Activated CD4-positive, alpha-beta T cell treated with anti-CD3 and anti-CD28 coated beads for 36 hours (primary cell): ENCODE data around the gene MED26. TPM values are rescaled to one million over a fixed set of nuclear protein-coding genes. Genes with fewer than 3 reads are reported as not detected.
"Not testable (repeated sequence)": the region's sequence is repeated elsewhere in the genome, so short reads cannot be mapped to it uniquely, and the experiment has no call there.

ENCODE experiments used
- ATAC-seq: fragments of 200-7000 bp; cut with Tn5 transposase; one replicate; pipeline ENCODE4 v1.10.0; 2021; ENCODE audit warnings: mild to moderate bottlenecking, moderate library complexity
- CTCF ChIA-PET: fragments of 350-600 bp; sonication (Branson Sonifier 250); formaldehyde crosslinking; loops from one replicate; lab custom pipeline; 2021; ENCODE audit warnings: antibody characterized with exemption; lab: Charles Lee
- POLR2A ChIA-PET: fragments of 350-600 bp; sonication (Branson Sonifier 250); formaldehyde crosslinking; loops from one replicate; lab custom pipeline; 2021; ENCODE audit warnings: antibody characterized with exemption, inconsistent platforms; lab: Charles Lee
- DNase-seq: peaks from one replicate; pipeline ENCODE4 v3.0.0-alpha.2; 2020
- H3K27ac Mint-ChIP-seq: one replicate; pipeline ENCODE4 v1.8.0; 2021; ENCODE audit warnings: mixed read lengths
- H3K27me3 Mint-ChIP-seq: one replicate; pipeline ENCODE4 v1.8.0; 2021; ENCODE audit warnings: mixed read lengths
- H3K36me3 Mint-ChIP-seq: one replicate; pipeline ENCODE4 v1.8.0; 2021; ENCODE audit warnings: low read depth, mixed read lengths
- H3K4me1 Mint-ChIP-seq: one replicate; pipeline ENCODE4 v1.8.0; 2021; ENCODE audit warnings: mixed read lengths
- H3K4me3 Mint-ChIP-seq: one replicate; pipeline ENCODE4 v1.8.0; 2021; ENCODE audit warnings: mild to moderate bottlenecking, moderate library complexity, mixed read lengths
- H3K9me3 Mint-ChIP-seq: one replicate; pipeline ENCODE4 v1.8.0; 2021; ENCODE audit warnings: low read depth, mixed read lengths
- intact Hi-C, 2 experiments: fragments of 100-400 bp; cut with DNase I in 1 of 2; cut with micrococcal nuclease in 1 of 2; formaldehyde crosslinking; loops; one replicate each; pipeline versions ENCODE4 v1.14.2 to v1.15.1; 2022 to 2024; cut with DNase I, micrococcal nuclease
- total RNA-seq, 2 experiments: library from RNA; stranded (reverse); gene quantifications; one replicate each; pipeline ENCODE4 v1.2.3, GENCODE V29; 2021

MED26 gene
- total RNA-seq, 2 experiments from 2014 or later, result 13.6 to 14.5 TPM

- peaks cover 4% of the 10 kb centered on the region for H3K27me3 Mint-ChIP-seq
- no peak for ATAC-seq
- H3K4me3 Mint-ChIP-seq, result peak within 1 kb of the TSS; percentile 99
- H3K36me3 Mint-ChIP-seq, result peaks cover 24% of the 10 kb centered on the region
- peak; percentile 51 for DNase-seq
- POLR2A ChIA-PET, result interaction anchor here (1.6 kb wide), 1 partner anchor 77 kb away, joined by 6 read pairs; no protein-coding TSS in a partner anchor
- peaks cover 31% of the 10 kb centered on the region for H3K4me1 Mint-ChIP-seq
- H3K9me3 Mint-ChIP-seq, result no peaks in the 10 kb centered on the region
- intact Hi-C loops, result loop anchor here (1.0 to 5.0 kb wide), 15 partner anchors 33 to 824 kb away; partner anchors contain the start of genes CHERP (in 2 of the 2), MED26 (in 2 of the 2), AP1M1 (in 1 of the 2) and BABAM1 (in 1 of the 2)
- peak within 1 kb of the TSS; percentile 94 for H3K27ac Mint-ChIP-seq
- CTCF ChIA-PET, result no interaction called here
Measured at GRCh38 chr19:16660763-16661479, 32.9 kb upstream of the MED26 start, which contains the start of gene TMEM38A. Gene TMEM38A (plus strand): TSS chr19:16661139. CDS start chr19:16661218, 79 bp downstream.

GRCh38 chr19:16659832-16660708, 32.1 kb upstream of the MED26 start, which contains the start of gene SMIM7:
Gene SMIM7 (minus strand): TSS chr19:16660144. CDS start chr19:16660110, 34 bp downstream.
- H3K27ac Mint-ChIP-seq, result peak within 1 kb of the TSS; percentile 94
- H3K4me1 Mint-ChIP-seq, result peaks cover 34% of the 10 kb centered on the region
- no peaks in the 10 kb centered on the region for H3K9me3 Mint-ChIP-seq
- POLR2A ChIA-PET, result interaction anchor here (1.5 to 1.6 kb wide), 2 partner anchors 73 to 76 kb away, joined by 4 to 6 read pairs; no protein-coding TSS in a partner anchor
- peaks cover 4% of the 10 kb centered on the region for H3K27me3 Mint-ChIP-seq
- peak; percentile 99 for ATAC-seq
- H3K36me3 Mint-ChIP-seq, result peaks cover 30% of the 10 kb centered on the region
- intact Hi-C loops, result loop anchor here (1.0 to 5.0 kb wide), 16 partner anchors 32 to 823 kb away; partner anchors contain the start of genes CHERP (in 2 of the 2), MED26 (in 2 of the 2), AP1M1 (in 1 of the 2) and BABAM1 (in 1 of the 2)
- CTCF ChIA-PET, result interaction anchor here (0.6 to 1.4 kb wide), 2 partner anchors 30 to 68 kb away, joined by 3 to 6 read pairs; no protein-coding TSS in a partner anchor
- peak; percentile 99 for DNase-seq
- H3K4me3 Mint-ChIP-seq, result peak within 1 kb of the TSS; percentile 99

GRCh38 chr19:16659464-16659831, 31.4 kb upstream of the MED26 start:
- Mint-ChIP-seq H3K4me1 (peaks cover 36% of the 10 kb centered on the region), H3K4me3 (peak overlapping the region; percentile 99), H3K36me3 (peaks cover 33% of the 10 kb centered on the region), H3K27ac (peak overlapping the region; percentile 94), H3K27me3 (peaks cover 4% of the 10 kb centered on the region), H3K9me3 (no peaks in the 10 kb centered on the region)
- ATAC-seq (no peak), DNase-seq (no peak)
- CTCF ChIA-PET, result interaction anchor here (0.6 to 1.4 kb wide), 2 partner anchors 30 to 343 kb away, joined by 3 to 6 read pairs; no protein-coding TSS in a partner anchor
- intact Hi-C loops, result loop anchor here in 1 of 2 experiments (1.0 kb wide), 1 partner anchor 170 kb away; the partner anchor contains the start of gene SIN3B
- POLR2A ChIA-PET, result interaction anchor here (1.5 kb wide), 1 partner anchor 72 kb away, joined by 4 read pairs; no protein-coding TSS in a partner anchor

- Mint-ChIP-seq H3K4me3 (no peak overlapping the region), H3K9me3 (no peaks in the 10 kb centered on the region), H3K4me1 (peaks cover 38% of the 10 kb centered on the region), H3K36me3 (peaks cover 51% of the 10 kb centered on the region), H3K27me3 (peaks cover 4% of the 10 kb centered on the region), H3K27ac (no peak overlapping the region)
- no peak for DNase-seq
- intact Hi-C loops, result no loop called here
- ChIA-PET POLR2A (interaction anchor here (0.7 kb wide), 1 partner anchor 33 kb away, joined by 14 read pairs; no protein-coding TSS in a partner anchor), CTCF (interaction anchor here (0.7 kb wide), 1 partner anchor 9 kb away, joined by 3 read pairs; no protein-coding TSS in a partner anchor)
- ATAC-seq, result no peak
Measured at GRCh38 chr19:16657384-16657783, 29.4 kb upstream of the MED26 start.

GRCh38 chr19:16655727-16656126, 27.7 kb upstream of the MED26 start:
- POLR2A ChIA-PET, result no interaction called here
- CTCF ChIA-PET, result no interaction called here
- Mint-ChIP-seq H3K36me3 (peaks cover 63% of the 10 kb centered on the region), H3K9me3 (no peaks in the 10 kb centered on the region), H3K27ac (no peak overlapping the region), H3K4me1 (peaks cover 28% of the 10 kb centered on the region), H3K4me3 (no peak overlapping the region), H3K27me3 (no peaks in the 10 kb centered on the region)
- ATAC-seq (no peak), DNase-seq (no peak)
- intact Hi-C loops, result no loop called here

GRCh38 chr19:16654627-16655026, 26.6 kb upstream of the MED26 start:
- no peak for ATAC-seq
- H3K27me3 Mint-ChIP-seq, result no peaks in the 10 kb centered on the region
- CTCF ChIA-PET, result interaction anchor here (0.7 kb wide), 1 partner anchor 256 kb away, joined by 3 read pairs; no protein-coding TSS in a partner anchor

DNA sequence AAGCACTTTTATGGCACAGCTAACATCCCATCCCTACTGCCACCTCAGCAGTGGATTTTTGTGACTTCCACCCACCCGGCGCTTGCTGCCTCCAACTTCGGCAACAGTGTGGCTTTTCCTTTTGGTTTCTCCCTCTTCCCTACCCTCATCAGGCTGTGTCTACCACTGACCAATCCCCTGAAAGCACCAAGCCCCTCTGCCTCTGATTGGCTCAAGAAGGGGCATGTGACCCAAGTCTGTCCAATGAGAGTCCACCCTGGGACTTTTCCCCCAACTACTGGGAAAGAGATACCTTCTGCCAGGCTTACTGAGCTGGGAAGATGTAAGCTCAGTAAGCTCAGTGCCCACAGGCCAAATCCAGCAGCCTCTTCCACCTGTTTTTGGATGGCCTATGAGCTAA, 26.1 kb upstream of the MED26 start:
- Mint-ChIP-seq H3K36me3 (peaks cover 67% of the 10 kb centered on the region), H3K27ac (no peak overlapping the region), H3K4me3 (no peak overlapping the region), H3K27me3 (no peaks in the 10 kb centered on the region), H3K9me3 (no peaks in the 10 kb centered on the region), H3K4me1 (peaks cover 28% of the 10 kb centered on the region)
- no peak for ATAC-seq
- CTCF ChIA-PET, result no interaction called here
- POLR2A ChIA-PET, result no interaction called here
- DNase-seq, result no peak
- intact Hi-C loops, result no loop called here

More at GRCh38 chr19:16654627-16655026, 26.6 kb upstream of the MED26 start:
- Mint-ChIP-seq H3K9me3 (no peaks in the 10 kb centered on the region), H3K36me3 (peaks cover 67% of the 10 kb centered on the region), H3K4me1 (peaks cover 28% of the 10 kb centered on the region), H3K4me3 (no peak overlapping the region), H3K27ac (no peak overlapping the region)
- POLR2A ChIA-PET, result no interaction called here
- intact Hi-C loops, result no loop called here
- no peak for DNase-seq

DNA sequence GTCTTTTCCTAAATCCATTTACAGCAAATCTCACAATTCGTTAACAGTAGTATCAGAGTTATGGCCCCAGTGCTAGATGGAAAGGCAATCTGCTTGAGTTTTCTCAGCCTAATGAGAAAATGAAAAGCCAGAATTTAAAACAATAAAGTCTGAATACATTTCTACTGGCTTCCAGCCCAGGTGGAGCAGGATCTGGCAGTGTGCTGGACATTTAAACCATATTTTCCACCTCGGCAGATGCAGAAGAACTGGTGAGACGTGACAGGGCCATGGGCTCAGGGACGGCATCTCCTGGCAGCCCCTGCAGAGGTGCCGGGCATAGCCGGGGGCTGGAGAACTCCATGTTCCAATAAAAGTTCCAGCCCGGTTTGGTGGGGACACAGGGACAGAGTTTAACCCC, 24.9 kb upstream of the MED26 start:
- H3K27ac Mint-ChIP-seq, result no peak overlapping the region
- DNase-seq (no peak), ATAC-seq (no peak)
- H3K36me3 Mint-ChIP-seq, result peaks cover 58% of the 10 kb centered on the region
- ChIA-PET CTCF (no interaction called here), POLR2A (no interaction called here)
- H3K9me3 Mint-ChIP-seq, result no peaks in the 10 kb centered on the region
- intact Hi-C loops, result no loop called here
- peaks cover 18% of the 10 kb centered on the region for H3K4me1 Mint-ChIP-seq
- no peak overlapping the region for H3K4me3 Mint-ChIP-seq
- H3K27me3 Mint-ChIP-seq, result no peaks in the 10 kb centered on the region

DNA sequence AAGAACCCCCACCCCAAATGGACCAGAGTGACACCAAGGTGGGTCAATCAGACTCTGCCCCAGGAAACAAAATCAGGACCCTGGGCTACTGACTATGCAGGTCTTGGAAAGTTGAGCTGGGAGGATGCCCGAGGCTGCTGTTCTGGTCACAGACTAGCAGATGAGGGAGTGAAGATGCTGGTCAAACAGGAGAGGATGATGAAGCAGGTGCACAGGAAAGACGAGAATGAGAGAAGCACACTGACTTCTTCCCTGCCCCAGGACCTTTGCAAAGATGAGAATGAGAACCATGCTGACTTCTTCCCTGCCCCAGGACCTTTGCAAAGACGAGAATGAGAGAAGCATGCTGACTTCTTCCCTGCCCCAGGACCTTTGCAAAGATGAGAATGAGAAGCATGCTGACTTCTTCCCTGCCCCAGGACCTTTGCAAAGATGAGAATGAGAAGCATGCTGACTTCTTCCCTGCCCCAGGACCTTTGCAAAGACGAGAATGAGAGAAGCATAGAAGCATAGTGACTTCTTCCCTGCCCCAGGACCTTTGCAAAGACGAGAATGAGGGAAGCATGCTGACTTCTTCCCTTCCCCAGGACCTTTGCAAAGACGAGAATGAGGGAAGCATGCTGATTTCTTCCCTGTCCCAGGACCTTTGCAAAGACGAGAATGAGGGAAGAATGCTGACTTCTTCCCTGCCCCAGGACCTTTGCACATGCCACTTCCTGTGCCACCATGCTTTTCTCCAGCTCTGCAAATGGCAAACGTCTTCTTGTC, 23.6 kb upstream of the MED26 start:
- H3K4me3 Mint-ChIP-seq, intact Hi-C loops, H3K27me3 Mint-ChIP-seq, POLR2A ChIA-PET, H3K27ac Mint-ChIP-seq, ATAC-seq, DNase-seq, H3K9me3 Mint-ChIP-seq: not testable (repeated sequence)
- CTCF ChIA-PET, result interaction anchor here (0.7 kb wide), 1 partner anchor 14 kb away, joined by 3 read pairs; no protein-coding TSS in a partner anchor
- Mint-ChIP-seq H3K36me3 (peaks cover 57% of the 10 kb centered on the region), H3K4me1 (peaks cover 11% of the 10 kb centered on the region)

DNA sequence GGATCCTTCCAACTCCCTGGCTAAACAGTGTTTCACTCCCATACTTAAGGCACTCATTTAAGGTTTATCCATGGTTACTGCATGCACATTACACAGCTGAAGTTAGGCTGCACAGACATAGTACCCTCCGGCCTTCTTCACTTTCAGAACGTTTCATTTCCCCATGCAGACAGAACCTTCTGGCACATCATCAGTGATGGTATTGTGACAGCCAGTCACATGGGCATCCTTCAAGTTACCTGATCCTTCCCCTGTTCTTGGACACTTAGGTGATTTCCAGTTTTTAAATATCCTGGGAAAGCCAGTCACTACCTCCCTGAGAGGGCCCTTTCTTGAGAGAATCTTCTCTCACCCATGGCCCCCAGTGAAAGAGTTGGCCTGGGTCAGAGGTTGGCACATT, 22.8 kb upstream of the MED26 start:
- DNase-seq (no peak), ATAC-seq (no peak)
- Mint-ChIP-seq H3K4me1 (peaks cover 7% of the 10 kb centered on the region), H3K36me3 (peaks cover 55% of the 10 kb centered on the region), H3K27ac (no peak overlapping the region), H3K4me3 (no peak overlapping the region), H3K9me3 (no peaks in the 10 kb centered on the region), H3K27me3 (no peaks in the 10 kb centered on the region)
- intact Hi-C loops, result no loop called here
- ChIA-PET POLR2A (no interaction called here), CTCF (no interaction called here)
